Osteoblast (primary cell): Measurements from ENCODE around the gene PIP5KL1. TPM values are rescaled to one million over a fixed set of nuclear protein-coding genes. Genes with fewer than 3 reads are reported as not detected.

Experiments used
- DNase-seq: peaks from one replicate; pipeline ENCODE4 v3.0.0; 2011; ENCODE audit warnings: low spot score, mixed read lengths; ENCODE audit not compliant: insufficient read length; ENCODE audit errors: missing footprints
- H2AFZ ChIP-seq: 2 replicates; pipeline ENCODE4 v1.6.0; 2011; ENCODE audit warnings: mild to moderate bottlenecking, low read length
- H3K27ac ChIP-seq: 2 replicates; pipeline ENCODE4 v1.5.1; 2011; ENCODE audit warnings: mild to moderate bottlenecking, low read depth, low read length, moderate library complexity
- H3K27me3 ChIP-seq: 2 replicates; pipeline ENCODE4 v1.6.0; 2012; ENCODE audit warnings: mild to moderate bottlenecking, control low read depth, inconsistent platforms, low read length, moderate library complexity; ENCODE audit not compliant: insufficient read depth
- H3K36me3 ChIP-seq: 2 replicates; pipeline ENCODE4 v1.5.1; 2011; ENCODE audit warnings: mild to moderate bottlenecking, low read length, control low read depth, moderate library complexity; ENCODE audit not compliant: insufficient read depth
- H3K4me1 ChIP-seq: 2 replicates; pipeline ENCODE4 v1.5.1; 2011; ENCODE audit warnings: mild to moderate bottlenecking, low read length, control low read depth, moderate library complexity; ENCODE audit not compliant: insufficient read depth
- H3K4me2 ChIP-seq: 2 replicates; pipeline ENCODE4 v1.6.0; 2011; ENCODE audit warnings: mild to moderate bottlenecking, low read length; ENCODE audit not compliant: insufficient read depth
- H3K4me3 ChIP-seq: fragments of 200-600 bp; sonication (generic); 3 replicates; pipeline ENCODE4 v1.5.1; 2012; ENCODE audit warnings: mild to moderate bottlenecking, low read length, inconsistent platforms; ENCODE audit not compliant: insufficient read depth
- H3K79me2 ChIP-seq: 2 replicates; pipeline ENCODE4 v1.6.0; 2012; ENCODE audit warnings: mild to moderate bottlenecking, low read length, control low read depth, inconsistent platforms; ENCODE audit not compliant: insufficient read depth
- H3K9me3 ChIP-seq: 2 replicates; pipeline ENCODE4 v1.5.1; 2011; ENCODE audit warnings: low read depth, low read length, control low read depth
- H4K20me1 ChIP-seq: 2 replicates; pipeline ENCODE4 v1.6.0; 2012; ENCODE audit warnings: mild to moderate bottlenecking, low read length, control low read depth; ENCODE audit not compliant: insufficient read depth
- total RNA-seq: library from RNA; depleted of rRNA; stranded (reverse); fragments of >200 nt; gene quantifications from 2 replicates; pipeline ENCODE4 v1.2.3, GENCODE V29; 2012
- TF ChIP-seq, protein P1 (sequence below): IDR thresholded peaks from 2 replicates; pipeline ENCODE4 v1.5.1; 2011; ENCODE audit warnings: mild to moderate bottlenecking, low read depth, low read length, moderate library complexity; ENCODE audit errors: extremely low read depth

PIP5KL1 gene
- total RNA-seq, 1 donor: 2.2 TPM

DNA sequence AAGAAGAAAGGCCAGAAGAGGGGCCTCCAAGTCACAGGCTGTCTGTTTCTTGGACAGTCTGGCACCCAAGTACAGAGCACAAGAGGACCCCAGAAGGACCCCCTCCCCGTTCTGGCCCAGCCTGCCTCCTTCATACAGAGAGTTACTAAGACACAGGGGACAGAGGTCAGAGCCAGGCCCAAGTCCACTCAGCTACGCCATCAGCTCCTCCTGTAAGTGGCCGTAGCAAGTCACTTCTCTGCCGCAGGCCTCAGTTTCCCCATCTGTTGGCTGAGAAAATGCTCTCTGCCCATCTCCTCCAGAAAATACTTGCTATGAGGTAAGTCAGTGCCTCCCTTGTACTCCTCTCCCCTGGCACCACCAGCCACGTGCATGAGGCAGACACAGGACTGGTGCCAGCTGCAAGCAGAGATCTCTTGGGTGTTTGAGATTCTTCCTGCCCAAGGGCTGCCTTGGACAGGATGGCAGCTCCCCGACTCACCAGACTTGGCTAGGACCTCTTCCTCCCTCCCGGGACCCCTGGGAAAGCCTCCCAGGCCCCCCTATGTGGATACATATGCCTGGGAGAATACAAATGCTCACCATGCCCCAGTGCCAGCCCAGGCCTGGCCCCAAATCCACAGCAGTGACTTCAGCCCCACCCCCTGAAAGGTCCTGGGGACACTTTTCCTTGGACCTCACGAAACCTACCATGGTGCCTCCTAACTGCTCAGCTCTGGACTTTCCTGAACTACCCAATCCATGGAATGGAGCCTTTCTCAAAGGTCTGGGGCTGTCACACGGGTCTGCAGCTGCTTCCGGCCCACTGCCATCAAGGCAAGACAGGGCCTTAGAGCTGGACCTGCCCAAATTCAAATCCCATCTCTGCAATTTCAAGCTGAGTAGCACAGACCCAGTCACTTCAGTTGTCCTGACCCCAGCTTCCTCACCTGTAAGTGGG, 45.1 kb upstream of the PIP5KL1 start:
- H3K36me3 ChIP-seq: no peaks in the 10 kb centered on the region
- peaks cover 98% of the 10 kb centered on the region for H3K79me2 ChIP-seq
- no peak overlapping the region for H3K4me2 ChIP-seq
- H3K9me3 ChIP-seq: no peaks in the 10 kb centered on the region
- H3K27me3 ChIP-seq: no peaks in the 10 kb centered on the region
- peak; percentile 84 for DNase-seq
- H4K20me1 ChIP-seq: peaks cover 86% of the 10 kb centered on the region
- peaks cover 44% of the 10 kb centered on the region for H3K4me1 ChIP-seq
- no peak overlapping the region for H3K4me3 ChIP-seq
- no peak overlapping the region for H2AFZ ChIP-seq
- no peak overlapping the region for H3K27ac ChIP-seq
- TF ChIP-seq, protein P1, sequence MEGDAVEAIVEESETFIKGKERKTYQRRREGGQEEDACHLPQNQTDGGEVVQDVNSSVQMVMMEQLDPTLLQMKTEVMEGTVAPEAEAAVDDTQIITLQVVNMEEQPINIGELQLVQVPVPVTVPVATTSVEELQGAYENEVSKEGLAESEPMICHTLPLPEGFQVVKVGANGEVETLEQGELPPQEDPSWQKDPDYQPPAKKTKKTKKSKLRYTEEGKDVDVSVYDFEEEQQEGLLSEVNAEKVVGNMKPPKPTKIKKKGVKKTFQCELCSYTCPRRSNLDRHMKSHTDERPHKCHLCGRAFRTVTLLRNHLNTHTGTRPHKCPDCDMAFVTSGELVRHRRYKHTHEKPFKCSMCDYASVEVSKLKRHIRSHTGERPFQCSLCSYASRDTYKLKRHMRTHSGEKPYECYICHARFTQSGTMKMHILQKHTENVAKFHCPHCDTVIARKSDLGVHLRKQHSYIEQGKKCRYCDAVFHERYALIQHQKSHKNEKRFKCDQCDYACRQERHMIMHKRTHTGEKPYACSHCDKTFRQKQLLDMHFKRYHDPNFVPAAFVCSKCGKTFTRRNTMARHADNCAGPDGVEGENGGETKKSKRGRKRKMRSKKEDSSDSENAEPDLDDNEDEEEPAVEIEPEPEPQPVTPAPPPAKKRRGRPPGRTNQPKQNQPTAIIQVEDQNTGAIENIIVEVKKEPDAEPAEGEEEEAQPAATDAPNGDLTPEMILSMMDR: no peak

DNA sequence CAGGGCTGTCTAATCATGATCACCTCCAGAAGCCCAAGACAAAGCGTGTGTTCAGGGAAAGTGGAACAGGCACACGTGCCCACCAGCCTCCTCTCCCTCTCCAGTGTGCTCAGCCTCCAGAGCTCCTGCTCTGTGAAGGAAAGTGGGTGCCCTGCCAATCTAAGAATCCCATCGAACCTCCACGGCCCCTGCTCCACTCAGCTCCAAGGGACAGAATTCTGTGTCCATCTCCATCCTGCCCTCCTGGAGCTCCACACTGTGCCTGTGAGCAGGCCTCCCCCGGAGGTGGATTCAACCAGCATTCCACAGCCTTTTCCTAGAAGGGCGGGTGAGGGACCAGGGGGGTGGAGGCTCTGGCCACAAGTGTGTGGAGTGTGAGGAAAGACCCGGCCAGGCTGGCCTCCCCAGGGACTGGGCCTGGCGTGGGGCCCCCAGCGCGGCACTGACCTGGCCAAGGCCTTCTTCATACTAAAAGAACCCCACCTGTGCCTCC, 44.2 kb upstream of the PIP5KL1 start:
- no peak overlapping the region for H3K4me2 ChIP-seq
- TF ChIP-seq, protein P1: no peak
- no peaks in the 10 kb centered on the region for H3K36me3 ChIP-seq
- no peak overlapping the region for H3K27ac ChIP-seq
- peaks cover 86% of the 10 kb centered on the region for H4K20me1 ChIP-seq
- H2AFZ ChIP-seq: no peak overlapping the region
- peak; percentile 80 for DNase-seq
- no peak overlapping the region for H3K4me3 ChIP-seq
- H3K9me3 ChIP-seq: no peaks in the 10 kb centered on the region
- H3K4me1 ChIP-seq: peaks cover 43% of the 10 kb centered on the region
- no peaks in the 10 kb centered on the region for H3K27me3 ChIP-seq
- peaks cover 99% of the 10 kb centered on the region for H3K79me2 ChIP-seq

DNA sequence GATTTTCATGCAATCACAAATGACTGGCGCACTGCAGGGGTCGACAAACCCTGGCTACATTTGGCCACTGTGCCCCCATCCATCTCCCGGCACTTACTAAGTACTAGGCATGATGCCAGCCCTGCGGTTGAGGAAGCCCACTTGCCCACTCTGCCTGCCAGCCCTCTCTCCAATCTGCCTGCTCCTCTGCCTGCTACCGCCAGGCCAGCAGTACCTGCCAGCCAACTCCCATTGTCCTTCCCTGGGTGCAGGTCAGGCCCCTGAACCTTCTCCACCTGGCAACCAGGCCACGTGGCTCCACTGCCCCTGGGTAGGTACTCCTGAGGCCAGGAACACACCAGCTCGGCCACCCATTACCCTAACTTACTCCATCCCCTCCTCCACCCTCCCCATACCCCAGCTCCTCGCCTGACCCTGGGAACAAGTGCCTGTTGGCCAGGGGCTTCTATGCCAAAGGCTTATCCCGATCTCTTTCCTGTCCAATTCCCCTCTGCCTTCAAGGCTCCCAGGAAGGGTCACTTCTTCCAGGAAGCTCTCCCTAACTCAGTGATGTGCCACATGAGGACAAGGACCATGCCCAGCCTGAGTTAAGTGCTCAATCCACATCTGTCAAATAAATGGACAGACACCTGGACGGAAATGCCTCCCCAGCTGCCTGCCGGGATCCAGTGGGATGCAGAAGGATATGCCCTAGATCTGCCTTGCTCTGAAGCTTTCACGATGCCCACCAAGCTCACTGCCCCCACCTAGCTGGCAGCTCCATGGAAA, 43.6 kb upstream of the PIP5KL1 start:
- H3K9me3 ChIP-seq: no peaks in the 10 kb centered on the region
- no peak overlapping the region for H3K4me2 ChIP-seq
- TF ChIP-seq, protein P1: no peak
- H3K79me2 ChIP-seq: peaks cover 99% of the 10 kb centered on the region
- H3K27ac ChIP-seq: no peak overlapping the region
- peaks cover 37% of the 10 kb centered on the region for H3K4me1 ChIP-seq
- H4K20me1 ChIP-seq: peaks cover 80% of the 10 kb centered on the region
- H3K27me3 ChIP-seq: no peaks in the 10 kb centered on the region
- DNase-seq: peak; percentile 46
- H3K36me3 ChIP-seq: no peaks in the 10 kb centered on the region
- H2AFZ ChIP-seq: no peak overlapping the region
- H3K4me3 ChIP-seq: no peak overlapping the region
